MM.1S (cell line): ENCODE measurements around the gene ESCO1.

Source experiments
- DNase-seq: peaks from one replicate; pipeline ENCODE4 v3.0.0-alpha.2; 2015
- H2AFZ ChIP-seq: fragments of 300-600 bp; sonication (generic); 2 replicates; pipeline ENCODE4 v1.6.0; 2016; ENCODE audit warnings: antibody characterized with exemption, low read length
- H3F3A ChIP-seq: fragments of 300-600 bp; sonication (generic); 2 replicates; pipeline ENCODE4 v1.6.1; 2016; ENCODE audit warnings: mild to moderate bottlenecking, antibody characterized with exemption, low read length, moderate library complexity, mixed read lengths; ENCODE audit not compliant: insufficient read depth
- H3K27ac ChIP-seq: fragments of 300-600 bp; sonication (generic); 2 replicates; pipeline ENCODE4 v1.5.1; 2016; ENCODE audit warnings: mild to moderate bottlenecking, low read length
- H3K27me3 ChIP-seq: fragments of 300-600 bp; sonication (generic); replicated peaks from 2 replicates; pipeline ENCODE4 v1.6.0; 2016; ENCODE audit warnings: low read length; ENCODE audit not compliant: insufficient read depth
- H3K36me3 ChIP-seq: fragments of 300-600 bp; sonication (generic); replicated peaks from 2 replicates; pipeline ENCODE4 v1.6.1; 2016; ENCODE audit warnings: mild to moderate bottlenecking, low read length, mixed read lengths; ENCODE audit not compliant: insufficient read depth
- H3K4me1 ChIP-seq: fragments of 300-600 bp; sonication (generic); 2 replicates; pipeline ENCODE4 v1.6.1; 2016; ENCODE audit warnings: low read length, mixed read lengths
- H3K4me2 ChIP-seq: fragments of 300-600 bp; sonication (generic); 2 replicates; pipeline ENCODE4 v1.6.0; 2016; ENCODE audit warnings: low read depth, low read length
- H3K4me3 ChIP-seq: fragments of 300-600 bp; sonication (generic); 2 replicates; pipeline ENCODE4 v1.5.1; 2016; ENCODE audit warnings: low read length, mixed read lengths
- H3K79me2 ChIP-seq: fragments of 300-600 bp; sonication (generic); 2 replicates; pipeline ENCODE4 v1.6.1; 2016; ENCODE audit warnings: mixed run types, low read length, mixed read lengths
- H3K9ac ChIP-seq: fragments of 300-600 bp; sonication (generic); 2 replicates; pipeline ENCODE4 v1.6.1; 2016; ENCODE audit warnings: low read length, mixed read lengths
- H3K9me2 ChIP-seq: fragments of 300-600 bp; sonication (generic); replicated peaks from 2 replicates; pipeline ENCODE4 v1.6.1; 2016; ENCODE audit warnings: mild to moderate bottlenecking, low read length, mixed read lengths; ENCODE audit not compliant: insufficient read depth
- H3K9me3 ChIP-seq: fragments of 300-600 bp; sonication (generic); replicated peaks from 2 replicates; pipeline ENCODE4 v1.6.1; 2016; ENCODE audit warnings: mild to moderate bottlenecking, low read length, mixed read lengths; ENCODE audit not compliant: insufficient read depth
- H4K20me1 ChIP-seq: fragments of 300-600 bp; sonication (generic); 2 replicates; pipeline ENCODE4 v1.6.1; 2016; ENCODE audit warnings: mild to moderate bottlenecking, low read length, moderate library complexity, mixed read lengths; ENCODE audit not compliant: insufficient read depth
- CTCF ChIP-seq: fragments of 300-600 bp; sonication (generic); IDR thresholded peaks from 2 replicates; pipeline ENCODE4 v1.5.1; 2016; ENCODE audit warnings: antibody characterized with exemption, low read length, mixed read lengths
- EZH2 ChIP-seq: fragments of 300-600 bp; sonication (generic); optimal IDR thresholded peaks from 2 replicates; pipeline ENCODE3; 2017; ENCODE audit warnings: low read depth, mild to moderate bottlenecking, antibody characterized with exemption, low read length, mixed read lengths
- EZH2phosphoT487 ChIP-seq: fragments of 300-600 bp; sonication (generic); IDR thresholded peaks from 2 replicates; pipeline ENCODE4 v1.6.1; 2018; ENCODE audit warnings: antibody characterized with exemption, low read length

ESCO1 gene

GRCh38 chr18:21509062-21509461, 91.4 kb downstream of the ESCO1 start:
- DNase-seq, result no peak
- TF ChIP-seq CTCF (no peak), EZH2 (no peak), EZH2phosphoT487 (no peak)
- no peaks in the 10 kb centered on the region for H3F3A ChIP-seq

GRCh38 chr18:21507913-21508701, 92.4 kb downstream of the ESCO1 start:
- TF ChIP-seq CTCF (no peak), EZH2phosphoT487 (no peak), EZH2 (no peak)
- Histone ChIP-seq H3K4me3 (no peak overlapping the region), H3K9ac (no peak overlapping the region), H3K79me2 (no peaks in the 10 kb centered on the region), H3F3A (no peaks in the 10 kb centered on the region), H3K27me3 (no peaks in the 10 kb centered on the region), H2AFZ (no peak overlapping the region), H3K4me1 (no peaks in the 10 kb centered on the region), H4K20me1 (no peaks in the 10 kb centered on the region), H3K9me2 (no peaks in the 10 kb centered on the region), H3K9me3 (no peaks in the 10 kb centered on the region), H3K36me3 (no peaks in the 10 kb centered on the region), H3K4me2 (no peak overlapping the region), H3K27ac (no peak overlapping the region)
- DNase-seq, result no peak

More at GRCh38 chr18:21509062-21509461, 91.4 kb downstream of the ESCO1 start:
- Histone ChIP-seq H3K9ac (no peak overlapping the region), H3K27me3 (no peaks in the 10 kb centered on the region), H3K9me2 (no peaks in the 10 kb centered on the region), H3K36me3 (no peaks in the 10 kb centered on the region), H3K79me2 (no peaks in the 10 kb centered on the region), H3K27ac (no peak overlapping the region), H3K9me3 (no peaks in the 10 kb centered on the region), H3K4me2 (no peak overlapping the region), H4K20me1 (no peaks in the 10 kb centered on the region), H3K4me1 (no peaks in the 10 kb centered on the region), H2AFZ (no peak overlapping the region), H3K4me3 (no peak overlapping the region)

- no peak for TF ChIP-seq EZH2
- TF ChIP-seq EZH2phosphoT487, result no peak
- no peak for TF ChIP-seq CTCF
- Histone ChIP-seq H3K9me2 (no peaks in the 10 kb centered on the region), H3K4me2 (no peak overlapping the region), H3K27me3 (no peaks in the 10 kb centered on the region), H2AFZ (no peak overlapping the region), H3K9ac (no peak overlapping the region), H3K79me2 (no peaks in the 10 kb centered on the region), H3K4me3 (no peak overlapping the region), H3K36me3 (no peaks in the 10 kb centered on the region), H4K20me1 (no peaks in the 10 kb centered on the region), H3F3A (no peaks in the 10 kb centered on the region), H3K4me1 (no peaks in the 10 kb centered on the region), H3K9me3 (no peaks in the 10 kb centered on the region), H3K27ac (no peak overlapping the region)
- DNase-seq, result no peak
Observed at GRCh38 chr18:21502661-21503060, 97.8 kb downstream of the ESCO1 start.
